Stimulated activated CD4-positive, alpha-beta T cell treated with anti-CD3 and anti-CD28 coated beads, Interleukin-12 subunit alpha, Interleukin-12 subunit beta, amount 100 ng/mL, for 4 hours (primary cell): ENCODE measurements around the gene EVA1B.

Experiments used
- DNase-seq: peaks from one replicate; pipeline ENCODE4 v3.0.0-alpha.2; 2020

Gene EVA1B

DNA sequence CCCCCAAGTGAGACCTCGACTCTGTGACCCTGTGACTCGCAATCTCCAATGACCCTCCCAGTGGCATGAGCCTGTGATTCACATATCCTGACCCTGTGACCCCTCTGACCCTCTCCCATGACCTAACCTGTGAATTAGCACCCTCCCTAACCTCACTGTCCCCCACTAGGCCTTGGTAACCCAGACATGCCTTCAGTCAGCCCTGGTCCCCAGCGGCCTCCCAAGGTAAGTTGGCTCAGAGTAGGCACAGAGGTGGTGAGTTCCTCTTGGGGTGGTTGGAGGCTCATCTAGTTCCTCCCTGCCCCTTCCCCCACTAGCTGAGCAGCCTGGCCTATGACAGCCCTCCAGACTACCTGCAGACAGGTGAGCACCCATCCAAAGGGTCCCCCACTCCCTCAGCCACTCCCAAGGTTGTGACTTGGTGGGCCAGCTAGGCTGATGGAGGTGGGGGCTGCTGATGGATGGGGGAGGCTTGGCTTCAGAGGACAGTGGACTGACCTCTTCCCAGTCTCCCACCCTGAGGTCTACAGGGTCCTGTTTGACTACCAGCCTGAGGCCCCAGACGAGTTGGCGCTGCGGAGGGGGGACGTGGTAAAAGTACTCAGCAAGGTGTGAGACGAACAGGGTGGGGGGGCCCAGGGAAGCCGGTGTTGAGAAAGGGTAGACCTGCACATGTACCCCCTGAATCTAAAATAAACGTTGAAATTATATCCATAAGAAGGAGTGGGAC is 15.7 kb downstream of the EVA1B start:
- DNase-seq, result no peak

DNA sequence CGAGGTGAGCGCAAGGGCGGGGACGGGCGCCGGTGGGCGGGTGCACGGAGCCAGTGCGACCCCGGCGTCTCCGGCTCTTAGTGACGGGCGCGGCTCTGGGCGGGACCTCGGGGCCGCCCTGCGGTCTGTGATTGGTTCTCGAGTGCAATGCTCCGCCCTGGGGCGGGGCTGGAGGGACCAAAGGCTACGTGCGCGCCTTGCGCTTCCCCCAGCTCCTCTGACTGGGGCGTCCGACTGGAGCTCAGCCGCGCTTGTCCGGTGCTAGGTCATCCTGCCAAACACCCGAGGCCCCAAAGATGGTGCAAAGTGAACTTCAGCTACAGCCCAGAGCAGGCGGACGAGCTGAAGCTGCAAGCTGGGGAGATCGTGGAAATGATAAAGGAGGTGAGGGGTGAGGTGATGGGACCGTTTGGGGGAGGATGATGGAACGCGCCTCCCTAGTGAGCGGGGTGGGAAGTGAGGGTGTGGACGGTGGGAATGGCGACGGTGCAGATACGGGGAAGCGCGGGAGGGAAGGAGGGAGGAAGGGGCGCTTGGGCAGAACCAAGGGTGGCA is 16.5 kb downstream of the EVA1B start:
- DNase-seq, result peak; percentile 90

DNA sequence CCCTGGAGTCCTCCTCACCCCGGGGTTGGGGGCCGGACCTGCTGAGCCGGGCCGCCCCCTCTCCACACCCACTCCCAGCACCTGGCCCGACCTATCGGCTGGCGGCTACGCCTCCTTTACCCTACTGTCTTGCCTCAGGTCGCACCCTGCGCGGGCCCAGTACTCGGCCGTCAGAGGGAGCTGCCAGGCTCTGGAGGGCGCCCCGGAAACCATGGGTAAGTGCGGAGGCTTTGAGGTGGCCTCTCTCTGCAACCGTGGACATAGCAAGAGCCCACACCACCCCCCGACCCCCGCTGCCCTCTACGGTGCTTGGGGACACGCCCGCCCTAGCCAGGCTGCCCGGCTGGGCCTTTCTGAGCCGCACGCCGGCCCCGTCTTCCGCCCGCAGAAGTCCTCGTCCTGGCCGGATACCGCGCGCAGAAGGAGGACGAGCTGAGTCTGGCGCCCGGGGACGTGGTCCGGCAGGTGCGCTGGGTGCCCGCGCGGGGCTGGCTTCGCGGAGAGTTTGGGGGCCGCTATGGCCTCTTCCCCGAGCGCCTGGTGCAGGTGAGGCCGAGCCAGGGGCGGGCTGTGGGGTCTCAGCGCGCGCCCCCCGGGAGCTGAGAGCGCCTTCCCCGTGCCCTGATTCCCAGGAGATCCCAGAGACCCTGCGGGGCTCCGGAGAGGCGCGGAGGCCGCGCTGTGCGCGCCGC is 17.1 kb downstream of the EVA1B start, which contains the start of gene SH3D21:
SH3D21 (plus strand) TSS at position 159 of the 692 bp plus-strand sequence; CDS start at position 212, 53 bp downstream.
- peak; percentile 49 for DNase-seq

DNA sequence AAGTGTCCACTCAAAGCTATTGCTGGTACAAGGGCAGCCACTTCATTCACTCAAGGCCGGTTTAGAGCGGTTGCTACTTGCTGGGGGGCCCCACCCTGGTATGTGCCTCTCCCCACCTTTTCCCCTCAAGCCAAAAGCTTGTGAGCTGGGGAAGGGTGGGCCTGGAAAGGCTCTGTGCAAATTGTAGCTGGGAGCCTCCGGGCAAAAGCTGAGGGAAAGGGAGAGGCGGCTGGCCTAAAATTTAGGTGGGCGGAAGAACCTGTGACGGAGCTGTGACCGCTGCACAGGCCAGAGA is 17.6 kb downstream of the EVA1B start:
- DNase-seq, result no peak

DNA sequence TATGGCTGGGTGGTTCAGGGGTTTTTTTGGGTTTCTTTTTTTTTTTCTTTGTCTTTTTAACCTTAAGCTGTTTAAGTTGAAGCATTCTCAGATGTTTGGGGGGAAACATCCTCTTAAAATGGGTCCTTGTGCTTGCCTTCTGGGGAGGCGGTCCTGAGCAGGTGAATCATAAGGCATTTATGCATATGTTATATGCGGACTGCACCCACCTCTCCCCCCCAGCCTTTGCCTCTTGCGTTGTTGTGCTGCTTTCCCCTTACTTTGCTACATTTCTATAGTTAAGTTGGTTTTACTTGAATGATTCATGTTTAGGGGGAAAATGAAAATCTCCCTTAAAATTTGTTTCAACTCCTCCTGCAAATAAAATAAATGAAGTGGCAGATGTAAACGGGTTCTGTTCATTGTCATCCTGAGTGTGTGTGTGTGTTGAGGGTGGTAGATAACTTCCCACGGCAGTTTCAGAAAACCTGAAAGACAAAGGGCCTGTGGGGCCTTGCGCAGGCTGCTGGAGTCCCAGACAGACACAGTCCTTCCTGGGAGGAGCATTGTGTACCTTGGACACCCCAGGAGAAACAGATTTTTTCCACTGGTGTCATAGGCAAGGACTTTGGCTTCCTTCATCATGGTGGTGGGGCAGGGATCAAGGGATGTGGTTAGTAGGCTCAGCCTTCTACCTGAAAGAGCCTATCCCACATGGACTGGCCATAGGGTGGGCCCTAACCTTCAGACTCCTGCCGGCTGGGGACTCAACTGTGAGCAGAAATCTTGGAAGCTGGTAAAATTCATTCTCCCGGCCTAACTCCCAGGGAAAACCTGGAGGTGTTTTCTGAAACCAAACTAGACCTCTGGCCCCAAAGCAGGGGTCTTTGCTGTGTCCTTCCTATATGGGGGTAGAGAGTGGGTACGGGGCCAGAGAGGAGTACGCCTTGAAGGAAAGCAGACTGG is 18.2 kb downstream of the EVA1B start:
- peak; percentile 42 for DNase-seq

DNA sequence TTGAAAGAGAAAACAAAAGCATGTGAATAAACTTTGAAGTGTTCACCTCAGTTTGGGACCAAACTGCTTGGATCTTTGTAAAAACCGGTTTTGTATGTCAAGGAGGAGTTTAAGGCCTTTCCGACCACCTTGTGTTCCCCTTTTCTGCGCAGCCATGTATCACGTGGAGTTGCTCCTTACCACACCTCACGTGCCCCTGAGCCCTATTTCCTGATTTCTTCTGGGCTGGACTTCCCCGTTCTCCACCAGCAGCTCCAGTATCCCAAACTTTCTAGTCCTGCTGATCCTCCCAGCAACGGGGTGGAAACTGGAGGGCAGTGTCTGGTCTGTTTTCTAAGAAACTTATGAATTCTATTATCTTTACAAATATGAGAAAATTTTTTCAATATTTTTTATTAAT is 18.9 kb downstream of the EVA1B start:
- no peak for DNase-seq

DNA sequence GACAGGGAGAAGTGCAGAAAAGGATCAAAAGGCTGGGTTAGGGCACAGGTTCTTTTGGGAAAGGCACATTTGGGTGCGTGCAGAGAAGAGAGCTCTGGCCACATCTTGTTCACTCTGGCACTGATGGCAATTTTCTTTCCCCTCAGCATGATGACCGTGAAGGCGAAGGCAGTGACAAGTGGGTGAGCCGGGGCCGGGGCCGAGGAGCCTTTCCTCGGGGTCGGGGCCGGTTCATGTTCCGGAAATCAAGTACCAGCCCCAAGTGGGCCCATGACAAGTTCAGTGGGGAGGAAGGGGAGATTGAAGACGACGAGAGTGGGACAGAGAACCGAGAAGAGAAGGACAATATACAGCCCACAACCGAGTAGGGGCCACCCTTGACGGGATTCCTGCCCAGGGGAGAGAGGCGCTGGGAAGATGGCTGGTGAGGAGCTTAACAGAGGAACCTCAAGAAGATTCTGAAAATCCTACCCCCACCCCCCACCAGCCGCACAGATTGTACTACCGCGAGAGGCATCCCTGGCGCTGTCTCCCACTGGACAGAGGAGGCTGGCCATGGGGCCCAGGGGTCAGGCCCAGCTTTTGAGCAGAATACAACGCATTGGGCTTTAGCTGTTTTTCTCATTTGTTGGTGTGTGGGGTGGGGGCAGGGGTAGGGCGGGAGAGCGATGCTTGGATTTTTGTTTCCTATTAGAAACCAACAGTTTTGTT is 19.6 kb downstream of the EVA1B start:
- no peak for DNase-seq

DNA sequence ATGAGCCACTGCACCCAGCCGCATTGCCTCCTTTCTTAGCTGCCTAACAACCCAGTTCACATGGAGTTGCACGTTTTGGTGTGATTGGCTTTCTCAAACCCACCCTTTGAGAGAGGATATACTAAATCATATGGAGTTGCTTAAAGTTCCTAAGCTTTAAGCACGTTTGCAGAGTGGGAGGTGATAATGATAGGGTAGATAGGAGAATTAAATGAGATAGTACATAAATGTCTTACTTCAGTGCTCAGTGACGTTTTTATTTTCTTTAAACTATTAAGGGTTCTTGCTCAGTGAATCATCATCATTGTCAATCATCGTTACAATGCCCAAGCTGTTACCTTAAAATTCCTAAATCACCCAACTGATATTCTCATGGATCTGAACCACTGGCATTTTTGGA is 20.2 kb downstream of the EVA1B start:
- no peak for DNase-seq

DNA sequence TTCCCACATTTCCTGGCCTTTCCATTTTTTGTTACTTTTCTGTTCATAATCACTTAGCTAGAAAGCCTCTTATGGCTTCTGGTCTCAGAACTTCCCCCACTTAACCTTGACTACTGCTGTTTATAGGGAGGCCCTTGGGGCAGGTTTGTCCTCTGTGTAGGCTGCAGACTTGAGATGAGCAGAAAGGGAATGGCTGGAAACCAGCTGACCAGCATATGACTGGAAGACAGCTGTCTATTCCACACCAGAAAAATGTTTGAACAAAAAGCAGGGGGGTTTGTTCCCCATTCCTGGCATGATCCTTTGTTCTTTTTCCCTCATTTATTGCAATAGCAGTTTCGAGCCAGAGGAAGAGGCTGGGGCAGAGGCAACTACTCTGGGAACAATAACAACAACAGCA is 22.2 kb downstream of the EVA1B start:
- DNase-seq, result no peak

DNA sequence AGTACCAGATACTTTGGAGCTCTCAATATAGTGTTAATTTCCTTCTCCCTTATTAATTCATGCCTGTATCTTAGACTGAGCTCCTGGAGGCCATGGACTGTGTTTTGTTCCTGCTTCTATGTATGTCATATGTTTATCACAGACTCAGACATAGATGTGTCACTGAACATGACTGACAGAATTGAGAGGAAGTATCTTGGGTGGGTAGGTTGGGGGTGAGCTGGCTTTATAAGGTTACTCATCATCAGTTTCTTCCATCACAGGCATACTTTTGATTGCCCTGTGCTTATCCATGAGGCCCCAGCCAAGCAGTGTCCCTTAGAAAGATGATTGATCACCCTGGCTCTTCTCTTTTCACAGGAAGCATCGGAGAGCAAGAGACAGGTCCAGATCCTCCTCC is 22.9 kb downstream of the EVA1B start:
- no peak for DNase-seq

DNA sequence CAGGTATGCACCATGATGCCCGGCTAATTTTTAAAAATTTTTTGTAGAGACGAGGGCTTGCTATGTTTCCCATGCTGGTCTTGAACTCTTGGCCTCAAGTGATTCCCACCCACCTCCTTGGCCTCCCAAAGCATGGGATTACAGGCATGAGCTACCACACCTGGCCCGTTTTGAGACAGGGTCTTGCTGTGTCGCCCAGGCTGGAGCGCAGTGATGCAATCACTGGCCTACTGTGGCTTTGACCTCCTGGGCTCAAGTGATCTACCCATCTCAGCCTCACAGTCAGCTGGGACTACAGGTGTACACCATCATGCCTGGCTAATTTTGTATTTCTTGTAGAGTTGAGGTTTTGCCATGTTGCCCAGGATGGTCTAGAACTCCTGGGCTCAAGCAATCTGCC is 24.8 kb downstream of the EVA1B start:
- no peak for DNase-seq

DNA sequence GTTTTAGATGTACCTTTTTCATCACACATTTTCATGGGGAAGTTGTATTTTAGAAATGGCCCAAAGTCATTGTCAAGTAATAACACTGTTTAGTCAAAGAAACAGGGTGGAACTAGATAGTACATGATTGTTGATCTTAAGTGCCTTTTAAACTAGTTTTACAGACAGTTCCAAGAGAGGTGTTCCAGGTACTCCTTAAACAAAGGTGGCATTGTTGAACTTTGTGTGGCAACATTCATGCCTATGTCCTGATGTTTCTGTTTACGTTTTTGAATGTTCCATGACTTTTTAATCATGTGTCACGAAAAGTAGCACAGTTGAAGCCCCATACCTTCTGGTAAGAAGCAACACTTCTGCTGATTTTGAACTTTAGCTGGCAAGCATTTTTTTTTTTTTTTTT is 26.4 kb downstream of the EVA1B start:
- DNase-seq, result no peak

DNA sequence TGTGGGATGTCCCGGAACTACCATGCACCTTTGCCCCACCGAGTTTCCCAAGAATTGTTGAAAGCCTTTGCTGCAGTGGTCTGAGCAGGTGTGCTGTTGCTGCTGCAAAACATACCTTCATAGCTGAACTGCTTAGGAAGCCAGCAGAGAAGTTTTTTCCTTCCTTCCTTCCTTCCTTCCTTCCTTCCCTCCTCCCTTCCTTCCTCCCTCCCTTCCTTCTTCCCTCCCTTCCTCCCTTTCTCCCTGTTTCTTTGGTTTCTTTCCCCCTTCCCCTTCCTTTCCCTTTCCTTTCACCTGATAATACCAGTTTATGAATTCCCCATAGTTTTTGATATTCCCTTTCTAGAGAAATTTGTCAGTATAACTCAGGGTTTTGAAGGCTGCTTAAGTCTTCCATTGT is 28.1 kb downstream of the EVA1B start:
- DNase-seq, result no peak

DNA sequence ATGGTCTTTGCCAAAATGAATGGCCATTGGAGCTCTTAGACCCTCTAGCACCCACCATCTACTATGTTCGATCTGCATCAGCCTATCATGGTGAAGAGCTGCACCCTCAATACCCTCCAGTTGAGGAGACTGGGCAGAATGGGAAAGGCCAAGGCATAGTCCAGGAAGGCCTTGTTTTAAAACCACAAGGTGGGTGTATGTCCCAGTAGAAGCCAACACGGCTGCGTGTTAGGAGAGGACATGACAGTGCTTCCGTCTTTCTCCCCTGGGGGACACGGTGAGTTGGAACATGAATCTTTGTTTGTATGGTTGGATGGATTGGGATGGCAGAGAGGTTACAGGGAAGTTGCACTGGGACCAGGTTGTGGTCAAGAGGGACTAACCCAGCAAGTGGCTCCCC is 35.9 kb downstream of the EVA1B start:
- DNase-seq, result no peak

DNA sequence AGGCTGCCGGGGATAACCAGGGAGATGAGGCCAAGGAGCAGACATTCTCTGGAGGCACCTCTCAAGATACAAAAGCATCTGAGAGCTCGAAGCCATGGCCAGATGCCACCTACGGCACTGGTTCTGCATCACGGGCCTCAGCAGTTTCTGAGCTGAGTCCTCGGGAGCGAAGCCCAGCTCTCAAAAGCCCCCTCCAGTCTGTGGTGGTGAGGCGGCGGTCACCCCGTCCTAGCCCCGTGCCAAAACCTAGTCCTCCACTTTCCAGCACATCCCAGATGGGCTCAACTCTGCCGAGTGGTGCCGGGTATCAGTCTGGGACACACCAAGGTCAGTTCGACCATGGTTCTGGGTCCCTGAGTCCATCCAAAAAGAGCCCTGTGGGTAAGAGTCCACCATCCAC is 36.6 kb downstream of the EVA1B start:
- DNase-seq, result no peak

DNA sequence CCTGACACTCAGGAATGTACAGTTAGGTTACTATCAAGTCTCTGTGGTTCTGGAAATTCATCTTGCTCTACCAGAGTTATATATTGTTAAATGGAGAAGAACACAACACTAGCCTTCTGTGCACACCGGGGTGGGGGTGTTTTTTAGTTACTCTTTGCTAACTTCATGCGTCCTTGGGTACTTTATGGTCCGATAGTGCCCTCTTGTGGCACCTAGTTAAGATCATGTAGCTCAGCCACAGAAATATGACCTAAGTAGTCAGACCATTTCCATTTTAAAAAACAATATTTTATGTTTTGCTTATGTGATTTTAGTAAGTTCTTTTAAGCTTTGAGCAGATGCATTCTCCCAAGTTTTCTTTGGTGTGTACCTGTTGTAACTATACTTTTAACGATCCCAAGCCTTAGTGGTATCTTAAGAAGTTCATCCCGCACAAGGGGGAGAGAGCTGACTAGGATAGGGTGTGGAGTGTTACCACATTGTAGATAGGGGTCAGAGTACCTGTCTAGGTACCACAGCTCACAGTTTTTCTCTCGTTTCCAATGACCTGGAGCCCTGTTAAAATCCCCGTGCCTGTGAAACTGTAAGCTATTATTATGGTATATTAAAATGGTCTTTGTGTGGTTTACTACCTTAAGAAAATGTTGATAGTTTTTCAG is 37.9 kb downstream of the EVA1B start:
- peak; percentile 32 for DNase-seq

DNA sequence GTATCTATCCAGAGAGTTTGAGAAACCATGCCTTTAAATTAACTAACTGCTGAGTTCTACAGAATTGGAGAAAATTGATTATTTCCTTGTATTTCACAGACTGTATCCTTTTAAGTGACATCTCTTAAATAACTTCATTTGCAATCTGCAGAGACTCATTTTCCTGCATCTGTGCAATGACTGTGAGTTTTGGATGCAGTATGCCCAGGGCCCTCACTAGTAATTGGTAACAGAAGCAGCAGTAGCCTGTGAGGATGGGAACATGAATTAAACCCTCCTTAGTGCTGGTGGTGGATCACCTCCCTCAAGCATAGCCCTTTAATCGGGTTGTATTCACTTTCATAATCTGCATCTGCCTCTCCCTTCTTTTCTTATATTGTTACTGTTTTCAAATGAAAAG is 38.9 kb downstream of the EVA1B start:
- no peak for DNase-seq

DNA sequence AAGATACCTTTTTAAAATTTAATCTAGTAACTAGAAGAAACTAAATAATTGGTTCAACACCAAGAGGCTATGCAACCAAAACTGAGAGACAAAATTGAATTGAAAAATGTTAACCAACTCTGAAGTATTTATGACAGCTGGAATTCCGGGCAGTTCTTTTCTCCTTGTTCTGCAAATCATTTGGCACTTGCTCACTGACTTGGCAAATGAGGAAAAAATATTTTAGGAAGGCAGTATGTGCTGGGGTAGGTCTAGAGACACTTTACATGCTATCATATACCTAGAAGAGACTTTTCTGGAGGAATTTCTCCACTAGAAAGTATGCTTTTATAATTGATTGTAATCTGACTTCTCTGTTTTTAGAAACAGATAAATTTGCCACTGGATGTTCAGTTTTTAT is 39.4 kb downstream of the EVA1B start:
- no peak for DNase-seq

DNA sequence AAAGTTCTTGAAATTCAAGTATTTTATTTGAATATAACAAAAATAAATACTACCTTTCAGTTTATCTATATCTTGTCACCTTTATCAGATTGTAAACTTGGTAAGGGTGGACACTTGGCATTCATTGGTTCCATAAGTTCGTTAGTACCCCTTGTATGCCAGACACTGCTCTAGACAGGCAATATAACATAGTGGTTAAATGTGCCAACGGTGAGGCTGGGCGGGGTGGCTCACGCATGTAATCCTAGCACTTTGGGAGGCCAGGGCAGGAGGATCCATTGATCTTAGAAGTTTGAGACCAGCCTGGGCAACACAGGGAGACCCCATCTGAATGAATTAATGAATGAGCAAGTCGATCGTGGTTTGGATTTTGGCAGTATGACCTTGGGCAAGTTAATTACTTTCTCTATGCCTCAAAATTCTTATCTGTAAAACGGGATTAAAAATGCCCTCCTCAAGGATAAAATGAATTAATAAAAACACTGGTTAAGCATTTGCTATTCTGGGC is 43.6 kb downstream of the EVA1B start:
- no peak for DNase-seq

DNA sequence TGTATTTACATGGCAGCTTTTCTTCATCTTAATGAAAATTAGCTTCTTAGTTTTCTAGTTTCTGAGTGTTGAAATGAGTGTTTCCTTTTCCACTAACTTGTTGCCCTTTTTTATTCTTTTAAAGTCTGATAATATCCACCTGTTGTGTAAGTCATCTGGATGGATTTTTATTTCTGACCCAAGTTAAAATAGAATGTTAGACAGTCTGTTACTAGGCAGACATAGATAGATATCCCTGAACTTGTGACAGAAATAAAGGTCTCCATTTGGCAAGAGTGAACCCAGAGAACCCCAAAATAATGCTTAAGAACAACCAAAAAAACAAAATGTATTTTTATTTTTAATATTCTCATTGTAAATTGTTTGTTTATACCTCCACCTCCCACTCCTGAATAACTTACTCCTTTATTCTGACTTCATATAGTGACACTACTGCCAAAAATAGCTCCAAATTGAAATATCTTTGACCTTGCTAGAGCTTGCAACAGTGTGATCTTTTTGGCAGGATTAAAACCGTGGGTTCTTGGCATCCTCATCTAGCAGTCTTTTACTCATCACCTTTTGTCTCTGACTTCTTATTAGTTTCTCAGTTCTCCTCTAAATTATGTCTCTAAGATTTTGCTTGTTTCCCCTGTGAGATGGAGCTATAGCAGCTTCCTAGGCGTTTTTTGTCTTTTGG is 44.2 kb downstream of the EVA1B start:
- DNase-seq, result no peak

DNA sequence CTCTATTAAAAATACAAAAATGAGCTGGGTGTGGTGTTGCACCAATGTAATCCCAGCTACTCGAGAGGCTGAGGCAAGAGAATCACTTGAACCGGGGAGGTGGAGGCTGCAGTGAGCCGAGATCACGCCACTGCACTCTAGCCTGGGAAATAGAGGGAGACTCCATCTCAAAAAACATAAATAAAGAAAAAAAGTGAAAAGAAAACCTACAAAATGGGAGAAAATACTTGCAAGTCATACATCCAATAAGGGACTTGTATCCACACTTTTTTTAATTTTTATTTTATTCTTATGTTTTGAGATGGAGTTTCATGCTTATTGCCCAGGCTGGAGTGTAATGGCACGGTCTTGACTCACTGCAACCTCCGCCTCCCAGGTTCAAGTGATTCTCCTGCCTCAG is 46.8 kb downstream of the EVA1B start:
- DNase-seq, result no peak
